DOHH2 (cell line): ENCODE results near the gene NUTM2F.

Experiments
- H3F3A ChIP-seq: fragments of 200-600 bp; sonication (generic), shearing (Covaris generic); 2 replicates; pipeline ENCODE4 v1.6.0; 2016; ENCODE audit warnings: antibody characterized with exemption, mild to moderate bottlenecking; ENCODE audit not compliant: control insufficient read depth, insufficient read depth
- H3K27ac ChIP-seq: fragments of 200-600 bp; sonication (generic); 2 replicates; pipeline ENCODE4 v1.5.1; 2014; ENCODE audit warnings: low read depth, mild to moderate bottlenecking, low read length, moderate library complexity
- H3K27me3 ChIP-seq: fragments of 200-600 bp; sonication (generic); 2 replicates; pipeline ENCODE4 v1.6.1; 2014; ENCODE audit warnings: mild to moderate bottlenecking, low read length, mixed read lengths; ENCODE audit not compliant: control insufficient read depth
- H3K36me3 ChIP-seq: fragments of 200-600 bp; sonication (generic); 2 replicates; pipeline ENCODE4 v1.6.1; 2014; ENCODE audit warnings: mild to moderate bottlenecking, low read length, moderate library complexity, mixed read lengths; ENCODE audit not compliant: control insufficient read depth
- H3K4me1 ChIP-seq: fragments of 200-600 bp; sonication (generic); 2 replicates; pipeline ENCODE4 v1.6.1; 2014; ENCODE audit warnings: mild to moderate bottlenecking, low read length, mixed read lengths; ENCODE audit not compliant: control insufficient read depth
- H3K4me2 ChIP-seq: fragments of 200-600 bp; sonication (generic); 2 replicates; pipeline ENCODE4 v1.6.0; 2014; ENCODE audit warnings: mild to moderate bottlenecking, low read length, moderate library complexity
- H3K4me3 ChIP-seq: fragments of 200-600 bp; sonication (generic); 2 replicates; pipeline ENCODE4 v1.5.1; 2014; ENCODE audit warnings: mild to moderate bottlenecking, low read length, mixed read lengths
- H3K79me2 ChIP-seq: fragments of 200-600 bp; sonication (generic); 2 replicates; pipeline ENCODE4 v1.6.1; 2014; ENCODE audit warnings: mild to moderate bottlenecking, low read length, mixed read lengths; ENCODE audit not compliant: control insufficient read depth
- H3K9me2 ChIP-seq: fragments of 200-600 bp; sonication (generic); replicated peaks from 2 replicates; pipeline ENCODE4 v1.6.1; 2014; ENCODE audit warnings: mild to moderate bottlenecking, low read length, mixed read lengths; ENCODE audit not compliant: control insufficient read depth
- H3K9me3 ChIP-seq: fragments of 200-600 bp; sonication (generic); 2 replicates; pipeline ENCODE4 v1.6.1; 2014; ENCODE audit warnings: antibody characterized with exemption, low read length, mixed read lengths; ENCODE audit not compliant: control insufficient read depth, insufficient read depth
- H4K20me1 ChIP-seq: fragments of 200-600 bp; sonication (generic); 2 replicates; pipeline ENCODE4 v1.6.0; 2014; ENCODE audit warnings: low read depth, mild to moderate bottlenecking, antibody characterized with exemption, low read length, moderate library complexity; ENCODE audit not compliant: control insufficient read depth, insufficient read depth
- EZH2phosphoT487 ChIP-seq: fragments of 200-600 bp; sonication (generic); IDR thresholded peaks from 2 replicates; pipeline ENCODE4 v1.6.1; 2017; ENCODE audit warnings: borderline replicate concordance, mild to moderate bottlenecking, antibody characterized with exemption, low read length, moderate library complexity, mixed read lengths
- TF ChIP-seq, protein P1 (sequence below): fragments of 200-600 bp; sonication (generic); IDR thresholded peaks from one replicate; pipeline ENCODE4 v1.5.1; 2014; ENCODE audit warnings: antibody characterized with exemption, mild to moderate bottlenecking, low read depth, low read length; ENCODE audit not compliant: poor library complexity, severe bottlenecking

The NUTM2F gene

DNA sequence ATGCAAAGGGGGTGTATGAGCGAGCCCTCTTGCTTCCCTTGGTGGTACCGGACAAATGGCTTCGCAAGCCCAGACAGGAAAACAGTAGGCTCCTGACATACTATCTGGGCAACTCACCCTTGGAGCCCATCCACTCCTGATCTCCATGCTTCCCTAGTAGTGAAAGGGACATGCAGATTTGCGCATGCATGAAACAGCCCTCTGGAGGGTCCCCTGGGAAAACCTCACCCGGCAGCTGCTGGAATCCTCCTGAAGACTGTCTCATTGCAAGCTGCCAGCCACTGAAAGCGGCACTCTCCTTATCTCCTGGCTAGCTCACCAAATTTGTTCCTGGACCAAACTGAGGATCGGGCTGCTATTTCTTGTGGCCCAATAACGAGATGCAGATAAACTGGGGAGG is 59.2 kb downstream of the NUTM2F start:
- no peaks in the 10 kb centered on the region for H3K9me2 ChIP-seq
- peaks cover 12% of the 10 kb centered on the region; the same call in 1 of the 2 replicates for H3K9me3 ChIP-seq
- H3K4me1 ChIP-seq: no peaks in the 10 kb centered on the region
- H4K20me1 ChIP-seq: no peaks in the 10 kb centered on the region
- H3K4me3 ChIP-seq: no peak overlapping the region
- H3K36me3 ChIP-seq: peaks cover 25% of the 10 kb centered on the region
- peaks cover 61% of the 10 kb centered on the region for H3K79me2 ChIP-seq
- no peak overlapping the region for H3K4me2 ChIP-seq
- H3F3A ChIP-seq: no peaks in the 10 kb centered on the region
- H3K27ac ChIP-seq: no peak overlapping the region
- no peak for TF ChIP-seq EZH2phosphoT487
- TF ChIP-seq, protein P1, sequence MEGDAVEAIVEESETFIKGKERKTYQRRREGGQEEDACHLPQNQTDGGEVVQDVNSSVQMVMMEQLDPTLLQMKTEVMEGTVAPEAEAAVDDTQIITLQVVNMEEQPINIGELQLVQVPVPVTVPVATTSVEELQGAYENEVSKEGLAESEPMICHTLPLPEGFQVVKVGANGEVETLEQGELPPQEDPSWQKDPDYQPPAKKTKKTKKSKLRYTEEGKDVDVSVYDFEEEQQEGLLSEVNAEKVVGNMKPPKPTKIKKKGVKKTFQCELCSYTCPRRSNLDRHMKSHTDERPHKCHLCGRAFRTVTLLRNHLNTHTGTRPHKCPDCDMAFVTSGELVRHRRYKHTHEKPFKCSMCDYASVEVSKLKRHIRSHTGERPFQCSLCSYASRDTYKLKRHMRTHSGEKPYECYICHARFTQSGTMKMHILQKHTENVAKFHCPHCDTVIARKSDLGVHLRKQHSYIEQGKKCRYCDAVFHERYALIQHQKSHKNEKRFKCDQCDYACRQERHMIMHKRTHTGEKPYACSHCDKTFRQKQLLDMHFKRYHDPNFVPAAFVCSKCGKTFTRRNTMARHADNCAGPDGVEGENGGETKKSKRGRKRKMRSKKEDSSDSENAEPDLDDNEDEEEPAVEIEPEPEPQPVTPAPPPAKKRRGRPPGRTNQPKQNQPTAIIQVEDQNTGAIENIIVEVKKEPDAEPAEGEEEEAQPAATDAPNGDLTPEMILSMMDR: no peak
- no peaks in the 10 kb centered on the region for H3K27me3 ChIP-seq
